ENCODE results near the gene FASTKD3. TPM values are rescaled to one million over a fixed set of nuclear protein-coding genes. Genes with fewer than 3 reads are reported as not detected.

The FASTKD3 gene
- total RNA-seq, 2 experiments from 2014 or later, result 12.5 to 13.4 TPM

GRCh38 chr5:7837403-7837802 is 31.4 kb downstream of the FASTKD3 start:
- ChIA-PET CTCF (interaction anchor here (1.0 kb wide), 1 partner anchor 20 kb away, joined by 4 read pairs; no protein-coding TSS in a partner anchor), POLR2A (no interaction called here)
- Mint-ChIP-seq H3K36me3 (ENCODE audit: low read depth) (no peaks in the 10 kb centered on the region), H3K4me3 (no peak overlapping the region), H3K27me3 (no peaks in the 10 kb centered on the region), H3K4me1 (no peaks in the 10 kb centered on the region), H3K9me3 (peaks cover 2% of the 10 kb centered on the region), H3K27ac (no peak overlapping the region)
- DNase-seq, result no peak

GRCh38 chr5:7834982-7835381 is 33.8 kb downstream of the FASTKD3 start:
- H3K27me3 Mint-ChIP-seq, result no peaks in the 10 kb centered on the region
- H3K36me3 Mint-ChIP-seq (ENCODE audit: low read depth), result no peaks in the 10 kb centered on the region
- no peak for DNase-seq
- no peaks in the 10 kb centered on the region for H3K4me1 Mint-ChIP-seq
- POLR2A ChIA-PET, result no interaction called here
- no peaks in the 10 kb centered on the region for H3K9me3 Mint-ChIP-seq
- no peak overlapping the region for H3K4me3 Mint-ChIP-seq
- CTCF ChIA-PET, result interaction anchor here (0.6 kb wide), 1 partner anchor 11 kb away, joined by 3 read pairs; no protein-coding TSS in a partner anchor
- H3K27ac Mint-ChIP-seq, result no peak overlapping the region

DNA sequence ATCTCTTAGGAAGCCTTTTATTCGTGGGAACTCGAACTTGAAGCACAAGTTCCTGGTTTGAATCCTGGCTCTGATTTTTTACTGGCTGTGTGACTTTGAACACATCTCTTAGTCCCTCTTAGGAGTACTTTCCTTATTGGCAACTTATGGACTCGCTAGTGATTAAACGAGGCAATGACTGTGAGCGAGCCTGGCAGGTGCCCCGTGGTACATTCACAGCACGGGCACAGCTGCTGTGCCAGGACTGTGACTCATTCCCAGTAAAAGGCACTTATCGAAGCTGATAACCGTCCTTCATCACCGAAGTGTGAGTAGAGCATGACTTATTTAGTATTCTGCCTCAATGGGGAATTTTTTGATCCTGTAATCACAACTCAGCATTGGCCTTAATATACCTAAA is 40.6 kb downstream of the FASTKD3 start:
- Mint-ChIP-seq H3K27me3 (peaks cover 4% of the 10 kb centered on the region), H3K27ac (no peak overlapping the region)
- CTCF ChIA-PET, result no interaction called here

GRCh38 chr5:7827610-7828009 is 41.2 kb downstream of the FASTKD3 start:
- no peak overlapping the region for H3K4me3 Mint-ChIP-seq
- no peak overlapping the region for H3K27ac Mint-ChIP-seq
- no peaks in the 10 kb centered on the region for H3K36me3 Mint-ChIP-seq (ENCODE audit: low read depth)
- ChIA-PET CTCF (no interaction called here), POLR2A (no interaction called here)
- DNase-seq, result no peak
- peaks cover 4% of the 10 kb centered on the region for H3K27me3 Mint-ChIP-seq
- no peaks in the 10 kb centered on the region for H3K4me1 Mint-ChIP-seq
- no peaks in the 10 kb centered on the region for H3K9me3 Mint-ChIP-seq

More for the DNA sequence above, 40.6 kb downstream of the FASTKD3 start:
- Mint-ChIP-seq H3K36me3 (ENCODE audit: low read depth) (no peaks in the 10 kb centered on the region), H3K4me1 (no peaks in the 10 kb centered on the region), H3K9me3 (no peaks in the 10 kb centered on the region), H3K4me3 (no peak overlapping the region)
- POLR2A ChIA-PET, result no interaction called here
- no peak for DNase-seq

DNA sequence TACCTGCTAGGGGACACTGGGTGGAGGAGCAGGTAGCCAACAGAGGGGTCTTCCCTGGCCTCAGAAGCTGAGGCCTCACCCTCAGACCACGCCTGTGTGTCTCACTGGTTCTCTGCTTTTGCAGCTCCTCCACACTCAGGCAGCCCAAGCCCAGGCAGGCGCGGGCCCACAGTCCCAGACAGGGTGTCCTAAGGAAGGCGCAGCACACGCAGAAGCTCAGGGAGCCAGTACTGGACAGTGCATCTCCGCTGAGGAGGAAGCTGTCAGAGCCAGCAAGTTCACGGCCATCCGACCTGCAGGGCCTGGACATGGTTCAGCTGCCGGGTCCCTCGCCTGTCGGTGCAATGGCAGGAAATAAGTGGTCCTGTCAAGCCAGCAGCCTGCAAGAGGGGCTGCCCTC is 43.2 kb downstream of the FASTKD3 start:
- no peak overlapping the region for H3K4me3 Mint-ChIP-seq
- no peak overlapping the region for H3K27ac Mint-ChIP-seq
- ChIA-PET CTCF (interaction anchor here (1.3 kb wide), 1 partner anchor 9 kb away, joined by 3 read pairs; no protein-coding TSS in a partner anchor), POLR2A (no interaction called here)
- no peaks in the 10 kb centered on the region for H3K36me3 Mint-ChIP-seq (ENCODE audit: low read depth)
- H3K4me1 Mint-ChIP-seq, result no peaks in the 10 kb centered on the region
- no peak for DNase-seq
- peaks cover 16% of the 10 kb centered on the region for H3K27me3 Mint-ChIP-seq
- no peaks in the 10 kb centered on the region for H3K9me3 Mint-ChIP-seq

GRCh38 chr5:7824995-7825394 is 43.8 kb downstream of the FASTKD3 start:
- CTCF ChIA-PET, result interaction anchor here (1.3 kb wide), 1 partner anchor 9 kb away, joined by 3 read pairs; no protein-coding TSS in a partner anchor
- POLR2A ChIA-PET, result no interaction called here
- Mint-ChIP-seq H3K27ac (no peak overlapping the region), H3K4me1 (no peaks in the 10 kb centered on the region), H3K4me3 (no peak overlapping the region), H3K36me3 (ENCODE audit: low read depth) (no peaks in the 10 kb centered on the region), H3K9me3 (no peaks in the 10 kb centered on the region), H3K27me3 (peaks cover 16% of the 10 kb centered on the region)
- DNase-seq, result no peak

DNA sequence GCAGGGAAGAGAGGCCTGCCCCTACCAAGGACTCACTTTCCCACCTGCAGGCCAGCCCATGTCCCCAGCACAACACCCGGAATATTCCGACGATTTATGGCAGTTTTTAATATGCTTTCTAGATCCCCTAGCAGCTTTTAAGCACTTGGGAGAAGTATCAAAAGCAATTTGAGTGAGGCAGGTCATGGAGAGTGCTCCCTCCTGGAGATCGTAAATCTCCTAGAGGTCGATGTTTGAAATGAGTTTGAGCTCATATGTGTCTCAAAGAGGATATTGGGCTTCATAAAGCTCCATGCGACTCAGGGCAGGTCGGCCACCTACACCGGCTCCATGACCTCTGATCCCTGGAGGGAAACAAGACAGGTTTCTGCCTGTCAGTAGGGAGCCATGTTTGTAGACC is 45.2 kb downstream of the FASTKD3 start:
- H3K36me3 Mint-ChIP-seq (ENCODE audit: low read depth), result no peaks in the 10 kb centered on the region
- no peaks in the 10 kb centered on the region for H3K4me1 Mint-ChIP-seq
- ChIA-PET POLR2A (no interaction called here), CTCF (no interaction called here)
- DNase-seq, result no peak
- H3K4me3 Mint-ChIP-seq, result no peak overlapping the region
- H3K27me3 Mint-ChIP-seq, result peaks cover 15% of the 10 kb centered on the region
- H3K9me3 Mint-ChIP-seq, result no peaks in the 10 kb centered on the region
- H3K27ac Mint-ChIP-seq, result no peak overlapping the region

GRCh38 chr5:7822449-7822848 is 46.4 kb downstream of the FASTKD3 start:
- H3K9me3 Mint-ChIP-seq, result no peaks in the 10 kb centered on the region
- DNase-seq, result no peak
- no peak overlapping the region for H3K4me3 Mint-ChIP-seq
- no peaks in the 10 kb centered on the region for H3K36me3 Mint-ChIP-seq (ENCODE audit: low read depth)
- CTCF ChIA-PET, result no interaction called here
- no peaks in the 10 kb centered on the region for H3K4me1 Mint-ChIP-seq
- POLR2A ChIA-PET, result no interaction called here
- peaks cover 15% of the 10 kb centered on the region for H3K27me3 Mint-ChIP-seq
- no peak overlapping the region for H3K27ac Mint-ChIP-seq

GRCh38 chr5:7816535-7816901 is 52.3 kb downstream of the FASTKD3 start:
- Mint-ChIP-seq H3K4me1 (no peaks in the 10 kb centered on the region), H3K4me3 (no peak overlapping the region), H3K27me3 (peaks cover 23% of the 10 kb centered on the region), H3K27ac (no peak overlapping the region), H3K9me3 (no peaks in the 10 kb centered on the region), H3K36me3 (ENCODE audit: low read depth) (no peaks in the 10 kb centered on the region)
- ChIA-PET POLR2A (no interaction called here), CTCF (interaction anchor here (1.1 to 3.7 kb wide), 6 partner anchors 9 to 71 kb away, joined by 3 to 27 read pairs (median 4); partner anchors contain the start of gene CFAP90)
- no peak for DNase-seq

DNA sequence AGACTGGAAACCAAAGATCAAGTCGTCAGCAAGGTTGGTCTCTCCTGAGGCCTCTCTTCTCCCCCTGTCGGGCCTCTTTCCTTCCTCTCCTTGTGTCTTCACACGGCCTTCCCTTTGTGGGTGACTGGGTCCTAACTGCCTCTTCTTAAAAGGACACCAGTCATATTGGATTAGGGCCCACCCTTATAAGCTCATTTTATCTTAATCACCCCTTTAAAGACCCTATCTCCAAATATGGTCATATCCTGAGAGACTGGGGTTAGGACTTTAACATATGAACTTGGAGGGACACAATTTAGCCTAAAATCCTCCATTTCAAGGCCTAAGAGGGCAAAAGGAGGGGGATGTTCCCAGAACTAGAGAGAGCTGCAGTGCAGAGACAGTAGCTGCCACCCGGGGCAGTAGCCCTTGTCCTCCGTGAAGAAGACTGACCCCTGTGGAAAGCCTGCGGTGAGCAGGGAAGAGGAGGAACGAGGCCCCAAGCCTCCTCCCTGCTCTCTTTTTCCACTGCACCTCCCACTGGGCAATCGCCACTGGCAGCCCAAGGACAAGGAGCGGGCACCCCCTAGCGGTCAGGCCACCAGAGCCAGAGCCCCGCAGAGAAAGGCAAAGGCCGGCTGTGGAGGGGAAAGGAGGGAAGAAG is 52.8 kb downstream of the FASTKD3 start:
- H3K27ac Mint-ChIP-seq, result no peak overlapping the region
- ChIA-PET POLR2A (no interaction called here), CTCF (interaction anchor here (0.7 to 3.7 kb wide), 9 partner anchors 9 to 1050 kb away, joined by 3 to 27 read pairs (median 4); partner anchors contain the start of gene CFAP90)
- H3K4me1 Mint-ChIP-seq, result no peaks in the 10 kb centered on the region
- H3K27me3 Mint-ChIP-seq, result peaks cover 20% of the 10 kb centered on the region
- no peaks in the 10 kb centered on the region for H3K36me3 Mint-ChIP-seq (ENCODE audit: low read depth)
- H3K4me3 Mint-ChIP-seq, result no peak overlapping the region
- peak; percentile 68 for DNase-seq
- H3K9me3 Mint-ChIP-seq, result no peaks in the 10 kb centered on the region

GRCh38 chr5:7814816-7815215 is 54.0 kb downstream of the FASTKD3 start:
- no peak for DNase-seq

DNA sequence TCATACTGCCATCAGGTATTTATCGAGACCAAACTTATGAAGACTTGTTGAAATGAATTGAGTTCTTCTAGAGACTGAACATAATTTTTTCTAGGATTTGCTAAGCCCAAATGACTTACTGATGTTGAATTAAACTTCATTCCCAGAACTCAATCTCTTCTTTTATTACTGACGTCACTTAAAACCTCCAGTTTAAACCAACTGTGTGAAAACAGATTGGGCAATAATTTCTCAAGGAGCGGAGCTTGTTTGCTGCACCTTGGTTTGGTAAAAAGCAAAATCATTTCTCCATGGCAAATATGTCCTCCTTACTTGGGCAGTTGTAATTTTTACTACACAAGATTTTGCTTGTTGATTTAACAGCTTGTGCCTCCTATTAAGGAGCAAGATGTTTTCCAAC is 55.3 kb downstream of the FASTKD3 start:
- DNase-seq, result no peak
- ChIA-PET CTCF (interaction anchor here (2.3 kb wide), 1 partner anchor 58 kb away, joined by 6 read pairs; no protein-coding TSS in a partner anchor), POLR2A (interaction anchor here (0.6 to 0.8 kb wide), 2 partner anchors 14 to 45 kb away, joined by 3 read pairs; no protein-coding TSS in a partner anchor)
- peaks cover 24% of the 10 kb centered on the region for H3K27me3 Mint-ChIP-seq
- no peaks in the 10 kb centered on the region for H3K4me1 Mint-ChIP-seq
- H3K27ac Mint-ChIP-seq, result no peak overlapping the region
- no peaks in the 10 kb centered on the region for H3K36me3 Mint-ChIP-seq (ENCODE audit: low read depth)
- H3K9me3 Mint-ChIP-seq, result no peaks in the 10 kb centered on the region
- H3K4me3 Mint-ChIP-seq, result no peak overlapping the region

More at GRCh38 chr5:7814816-7815215, 54.0 kb downstream of the FASTKD3 start:
- ChIA-PET POLR2A (no interaction called here), CTCF (interaction anchor here (0.8 kb wide), 1 partner anchor 67 kb away, joined by 3 read pairs; no protein-coding TSS in a partner anchor)
- Mint-ChIP-seq H3K4me1 (no peaks in the 10 kb centered on the region), H3K27ac (no peak overlapping the region), H3K27me3 (peaks cover 26% of the 10 kb centered on the region), H3K9me3 (no peaks in the 10 kb centered on the region), H3K36me3 (ENCODE audit: low read depth) (no peaks in the 10 kb centered on the region), H3K4me3 (no peak overlapping the region)

DNA sequence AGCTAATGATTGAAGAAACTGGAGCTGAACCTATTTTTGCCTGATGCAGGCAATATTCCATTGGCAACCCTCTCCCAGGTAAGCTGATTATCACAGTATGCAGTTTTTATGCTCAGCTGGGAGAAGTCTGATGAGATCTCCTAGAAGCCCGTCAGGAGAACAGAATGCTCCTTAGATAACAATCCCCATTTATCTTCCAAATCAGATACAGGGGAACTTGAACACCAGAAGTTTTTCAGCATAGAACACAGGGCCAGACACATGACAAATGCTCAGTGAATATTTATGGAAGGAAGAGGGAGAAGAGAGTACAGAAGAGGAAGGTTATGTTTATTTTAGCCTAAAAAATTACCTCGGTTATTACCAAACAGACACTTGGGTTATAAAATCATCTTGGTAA is 55.8 kb downstream of the FASTKD3 start:
- Mint-ChIP-seq H3K27me3 (peaks cover 24% of the 10 kb centered on the region), H3K27ac (no peak overlapping the region), H3K4me3 (no peak overlapping the region), H3K9me3 (no peaks in the 10 kb centered on the region), H3K36me3 (ENCODE audit: low read depth) (no peaks in the 10 kb centered on the region), H3K4me1 (no peaks in the 10 kb centered on the region)
- POLR2A ChIA-PET, result interaction anchor here (0.8 kb wide), 1 partner anchor 14 kb away, joined by 3 read pairs; no protein-coding TSS in a partner anchor
- no peak for DNase-seq
- CTCF ChIA-PET, result interaction anchor here (2.3 kb wide), 1 partner anchor 58 kb away, joined by 6 read pairs; no protein-coding TSS in a partner anchor

- Mint-ChIP-seq H3K4me3 (no peak overlapping the region), H3K4me1 (no peaks in the 10 kb centered on the region), H3K9me3 (no peaks in the 10 kb centered on the region), H3K27me3 (peaks cover 20% of the 10 kb centered on the region), H3K36me3 (ENCODE audit: low read depth) (no peaks in the 10 kb centered on the region), H3K27ac (no peak overlapping the region)
- no peak for DNase-seq
- CTCF ChIA-PET, result interaction anchor here (2.3 kb wide), 1 partner anchor 56 kb away, joined by 6 read pairs; no protein-coding TSS in a partner anchor
- POLR2A ChIA-PET, result no interaction called here
These were observed 57.1 kb downstream of the FASTKD3 start for GRCh38 chr5:7811715-7812114.

Data from activated CD4-positive, alpha-beta memory T cell treated with anti-CD3 and anti-CD28 coated beads, Interleukin-2, amount 10 ng/mL, durations not matched to agents 7 days and 5 days (primary cell).